OCI-LY7 (cell line): ENCODE data around the gene MAMLD1.

Experiments used
- EZH2phosphoT487 ChIP-seq: fragments of 200-600 bp; sonication (generic); IDR thresholded peaks from 2 replicates; pipeline ENCODE4 v1.6.1; 2018; ENCODE audit warnings: low read depth, borderline replicate concordance, mild to moderate bottlenecking, mixed run types, antibody characterized with exemption, low read length, moderate library complexity, mixed read lengths
- TF ChIP-seq, protein P1 (sequence below): fragments of 200-600 bp; sonication (generic); conservative IDR thresholded peaks from 2 replicates; pipeline ENCODE4 v1.5.1; 2014; ENCODE audit warnings: mild to moderate bottlenecking, antibody characterized with exemption, low read length, moderate library complexity, mixed read lengths

DNA sequence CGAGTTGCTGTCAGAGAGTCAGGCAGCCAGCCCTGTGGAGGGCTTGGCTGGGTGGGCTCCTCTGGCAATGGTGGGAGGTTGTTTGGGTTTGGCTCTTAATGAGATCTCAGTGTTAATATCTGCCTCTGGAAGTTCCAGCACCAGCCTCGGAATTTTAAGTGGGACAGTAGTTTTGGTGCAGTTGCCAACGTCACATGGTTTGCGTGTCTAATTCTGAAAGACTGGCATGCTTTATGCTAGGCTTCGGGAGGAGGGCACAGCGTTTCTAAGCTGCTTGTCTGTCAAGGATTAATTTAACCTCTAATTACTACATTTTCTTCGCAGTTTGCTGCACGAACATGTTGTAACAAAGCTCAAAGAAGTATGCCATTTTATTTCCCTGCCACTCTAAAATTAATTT lies 9.2 kb downstream of the MAMLD1 start:
- TF ChIP-seq EZH2phosphoT487, result no peak
- TF ChIP-seq, protein P1, sequence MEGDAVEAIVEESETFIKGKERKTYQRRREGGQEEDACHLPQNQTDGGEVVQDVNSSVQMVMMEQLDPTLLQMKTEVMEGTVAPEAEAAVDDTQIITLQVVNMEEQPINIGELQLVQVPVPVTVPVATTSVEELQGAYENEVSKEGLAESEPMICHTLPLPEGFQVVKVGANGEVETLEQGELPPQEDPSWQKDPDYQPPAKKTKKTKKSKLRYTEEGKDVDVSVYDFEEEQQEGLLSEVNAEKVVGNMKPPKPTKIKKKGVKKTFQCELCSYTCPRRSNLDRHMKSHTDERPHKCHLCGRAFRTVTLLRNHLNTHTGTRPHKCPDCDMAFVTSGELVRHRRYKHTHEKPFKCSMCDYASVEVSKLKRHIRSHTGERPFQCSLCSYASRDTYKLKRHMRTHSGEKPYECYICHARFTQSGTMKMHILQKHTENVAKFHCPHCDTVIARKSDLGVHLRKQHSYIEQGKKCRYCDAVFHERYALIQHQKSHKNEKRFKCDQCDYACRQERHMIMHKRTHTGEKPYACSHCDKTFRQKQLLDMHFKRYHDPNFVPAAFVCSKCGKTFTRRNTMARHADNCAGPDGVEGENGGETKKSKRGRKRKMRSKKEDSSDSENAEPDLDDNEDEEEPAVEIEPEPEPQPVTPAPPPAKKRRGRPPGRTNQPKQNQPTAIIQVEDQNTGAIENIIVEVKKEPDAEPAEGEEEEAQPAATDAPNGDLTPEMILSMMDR, result no peak
